Esophagus (tissue), 2 donors: Measurements from ENCODE around the gene P2RY8. TPM values are rescaled to one million over a fixed set of nuclear protein-coding genes. Genes with fewer than 3 reads are reported as not detected.
A peak's percentile ranks its signal among the peaks of the same experiment; 100 is the strongest.

ENCODE experiments used
- H3K27ac ChIP-seq, 2 donors: one replicate each; pipeline ENCODE4 v1.5.1; 2013; ENCODE audit warnings: low read depth in 2 of 2, mild to moderate bottlenecking in 2 of 2, inconsistent platforms in 1 of 2, low read length in 1 of 2, moderate library complexity in 1 of 2
- H3K27me3 ChIP-seq, 2 donors: one replicate each; pipeline ENCODE4 v1.6.1; 2013; ENCODE audit warnings: low read length in 2 of 2, control low read depth in 1 of 2, mild to moderate bottlenecking in 1 of 2; ENCODE audit not compliant: insufficient read depth in 2 of 2, control insufficient read depth in 1 of 2
- H3K36me3 ChIP-seq, 2 donors: one replicate each; pipeline ENCODE4 v1.6.1; 2013; ENCODE audit warnings: low read length in 1 of 2; ENCODE audit not compliant: control insufficient read depth in 2 of 2, insufficient read depth in 2 of 2
- H3K4me1 ChIP-seq, 2 donors: one replicate each; pipeline ENCODE4 v1.6.1; 2013; ENCODE audit warnings: low read length in 1 of 2; ENCODE audit not compliant: control insufficient read depth in 2 of 2, insufficient read depth in 2 of 2
- H3K4me3 ChIP-seq, 2 donors: one replicate each; pipeline ENCODE4 v1.5.1; 2013; ENCODE audit warnings: low read length in 2 of 2, mild to moderate bottlenecking in 2 of 2, low read depth in 1 of 2, moderate library complexity in 1 of 2
- H3K9me3 ChIP-seq, 2 donors: one replicate each; pipeline ENCODE4 v1.6.1; 2013; ENCODE audit warnings: mild to moderate bottlenecking in 2 of 2, low read depth in 1 of 2, low read length in 1 of 2, moderate library complexity in 1 of 2; ENCODE audit not compliant: control insufficient read depth in 2 of 2, insufficient read depth in 1 of 2
- WGBS, 2 donors: extraction: QIAGEN DNeasy Blood & Tissue Kit; methylation state at CpG; one replicate each; pipeline ENCODE4 v1.1.7; 2013; 5-methylcytosine and 5-hydroxymethylcytosine counted together
- polyA plus RNA-seq, 2 donors: library from polyadenylated mRNA; stranded (reverse); fragments of 200-250 nt; gene quantifications; one replicate each; pipeline ENCODE4 v1.2.3, GENCODE V29; 2013
- donor health status: healthy with polysubstance abuse.
- donor health status: Bipolar disorder and iron deficiency.

P2RY8 gene
- polyA plus RNA-seq, 2 donors: 0.24 TPM

DNA sequence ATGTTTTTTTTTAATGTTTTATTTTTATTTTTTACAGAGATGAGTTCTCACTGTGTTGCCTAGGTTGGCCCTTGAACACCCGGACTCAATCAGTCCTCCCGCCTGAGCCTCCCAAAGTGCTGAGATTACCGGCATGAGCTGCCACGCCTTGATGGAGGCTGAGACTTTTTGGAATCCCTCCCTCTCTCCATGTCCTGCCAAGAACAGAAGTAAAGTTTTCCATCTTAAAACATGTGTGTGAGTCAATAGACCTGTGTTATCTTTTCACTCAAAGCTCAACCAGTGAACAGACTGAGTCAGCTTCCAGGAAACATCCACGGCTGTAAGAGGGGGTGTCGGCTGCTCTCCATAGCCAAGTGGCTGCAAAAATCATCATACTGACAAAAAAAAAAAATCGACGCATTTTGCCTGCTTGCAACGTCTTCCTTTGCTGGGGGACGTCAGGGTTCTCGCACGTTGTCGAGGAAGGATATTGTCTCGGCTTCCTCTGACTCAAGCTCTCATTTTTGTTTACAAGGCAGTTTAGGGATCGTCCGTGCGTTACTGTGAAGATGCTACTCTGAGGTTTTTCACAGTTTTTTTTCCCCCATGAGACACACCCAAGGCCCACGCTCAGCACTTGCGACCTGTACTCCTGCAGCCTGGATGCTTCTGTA, 74.3 kb downstream of the P2RY8 start:
- Histone ChIP-seq H3K27me3 (no peaks in the 10 kb centered on the region), H3K4me1 (peaks cover 2 to 5% of the 10 kb centered on the region in 2 donors), H3K27ac (peak overlapping the region in 1 of 2 donors; percentile 15), H3K36me3 (peaks cover 0 to 2% of the 10 kb centered on the region in 2 donors), H3K4me3 (no peak overlapping the region), H3K9me3 (peaks cover 0 to 2% of the 10 kb centered on the region in 2 donors)
- 58 to 59% methylated on average over 19 of the region's 19 CpGs for WGBS, 2 donors

DNA sequence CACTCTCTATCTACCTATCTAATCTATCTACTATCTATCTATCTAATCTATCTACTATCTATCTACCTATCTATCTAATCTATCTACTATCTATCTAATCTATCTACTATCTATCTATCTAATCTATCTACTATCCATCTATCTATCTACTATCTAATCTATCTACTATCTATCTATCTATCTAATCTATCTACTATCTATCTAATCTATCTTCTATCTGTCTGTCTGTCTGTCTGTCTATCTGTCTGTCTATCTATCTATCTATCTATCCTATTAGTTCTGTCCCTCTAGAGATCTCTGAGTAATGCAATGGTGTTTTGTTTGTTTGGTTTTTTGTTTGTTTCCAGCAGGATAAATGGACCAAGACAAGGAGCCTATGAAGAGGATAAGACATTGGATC, 74.9 kb downstream of the P2RY8 start:
- H3K27me3 ChIP-seq: no peaks in the 10 kb centered on the region
- no peak overlapping the region for H3K4me3 ChIP-seq
- peaks cover 2 to 3% of the 10 kb centered on the region in 2 donors for H3K4me1 ChIP-seq
- peaks cover 0 to 2% of the 10 kb centered on the region in 2 donors for H3K36me3 ChIP-seq
- no peak overlapping the region for H3K27ac ChIP-seq
- peaks cover 0 to 4% of the 10 kb centered on the region in 2 donors for H3K9me3 ChIP-seq

DNA sequence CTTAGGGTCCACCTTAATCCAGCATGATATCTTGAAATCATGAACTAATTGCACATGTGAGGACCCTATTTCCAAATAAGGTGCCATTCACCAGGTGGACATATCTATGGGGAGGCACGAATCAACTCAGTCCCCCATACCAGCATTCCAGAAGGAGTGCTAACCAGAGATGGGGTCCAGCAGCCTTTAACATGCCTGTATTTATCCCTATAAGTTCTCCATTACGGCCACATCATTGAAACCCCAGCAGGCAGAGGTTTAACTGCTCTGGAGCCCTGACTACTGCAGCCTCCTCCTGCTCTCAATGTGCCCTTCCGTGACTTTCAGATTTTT, 81.1 kb downstream of the P2RY8 start:
- no peak overlapping the region for H3K27ac ChIP-seq
- no peaks in the 10 kb centered on the region for H3K36me3 ChIP-seq
- H3K27me3 ChIP-seq: no peaks in the 10 kb centered on the region
- H3K4me3 ChIP-seq: no peak overlapping the region
- WGBS, 2 donors: 66 to 77% methylated on average over 3 of the region's 3 CpGs
- peaks cover 0 to 3% of the 10 kb centered on the region in 2 donors for H3K4me1 ChIP-seq
- peaks cover 0 to 2% of the 10 kb centered on the region in 2 donors for H3K9me3 ChIP-seq

DNA sequence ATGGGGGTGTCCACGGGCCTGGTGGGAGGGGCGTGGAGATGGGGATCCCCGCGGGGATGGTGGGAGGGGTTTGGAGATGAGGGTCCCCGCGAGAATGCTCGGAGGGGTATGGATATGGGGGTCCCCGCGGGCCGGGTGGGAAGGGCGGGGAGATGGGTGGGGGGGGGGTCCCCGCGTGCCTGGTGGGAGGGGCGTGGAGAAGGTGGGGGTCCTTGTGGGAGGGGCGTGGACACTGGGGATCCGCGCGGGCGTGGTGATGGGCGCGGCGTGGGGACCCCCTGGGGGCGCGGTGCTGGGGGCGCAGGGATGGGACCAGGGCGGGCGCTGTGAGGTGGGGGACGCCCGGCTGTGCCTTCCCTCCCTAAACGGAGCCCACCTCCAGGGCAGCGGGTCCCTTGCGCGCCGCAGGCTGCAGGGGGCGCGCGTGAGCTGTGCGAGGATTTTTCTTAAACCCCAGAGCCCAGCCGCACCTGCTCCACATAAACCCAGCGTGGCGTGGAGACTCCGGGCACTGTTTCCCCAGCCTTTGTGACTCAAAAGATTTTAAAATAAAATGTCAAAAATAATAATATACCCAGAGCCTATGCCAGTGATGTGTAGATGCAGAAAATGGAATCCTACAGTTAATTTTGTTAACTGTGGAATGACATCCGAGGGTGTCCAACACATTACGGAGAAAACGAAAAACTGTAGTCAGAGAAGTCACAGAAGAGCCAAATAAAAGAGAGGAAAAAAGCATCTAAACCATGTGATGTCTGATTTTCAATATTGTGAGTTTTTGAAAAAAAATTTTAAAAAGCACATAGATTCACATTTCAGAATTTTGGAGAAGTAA, 82.8 kb downstream of the P2RY8 start:
- Histone ChIP-seq H3K27ac (peak overlapping the region; percentile 78 to 79), H3K9me3 (peaks cover 0 to 2% of the 10 kb centered on the region in 2 donors), H3K36me3 (no peaks in the 10 kb centered on the region), H3K4me1 (peaks cover 0 to 3% of the 10 kb centered on the region in 2 donors), H3K4me3 (peak overlapping the region; percentile 39 to 47), H3K27me3 (no peaks in the 10 kb centered on the region)
- WGBS, 2 donors: 2 to 7% methylated on average over 21 to 45 of the region's 45 CpGs

DNA sequence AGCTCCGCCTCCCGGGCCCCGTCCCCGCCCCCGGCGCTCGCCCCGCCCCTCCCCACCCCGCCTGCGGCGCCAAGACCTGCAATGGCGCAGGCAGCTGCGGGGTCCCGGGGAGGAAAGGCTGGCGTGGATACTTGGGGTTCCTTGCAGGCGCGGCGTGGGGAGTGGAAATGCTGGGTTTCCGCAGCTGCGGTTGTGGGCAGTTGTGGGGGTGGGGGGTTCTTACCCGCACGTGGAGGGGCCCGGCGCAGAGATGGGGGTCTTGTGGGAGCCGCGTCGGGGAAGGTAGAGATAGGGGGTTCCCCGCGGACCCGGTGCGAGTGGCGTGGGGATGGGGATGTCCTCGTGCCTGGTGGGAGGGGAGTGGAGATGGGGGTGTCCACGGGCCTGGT, 83.6 kb downstream of the P2RY8 start:
- H3K9me3 ChIP-seq: peaks cover 0 to 2% of the 10 kb centered on the region in 2 donors
- H3K27me3 ChIP-seq: no peaks in the 10 kb centered on the region
- H3K4me3 ChIP-seq: peak overlapping the region; percentile 35 to 69
- H3K4me1 ChIP-seq: peaks cover 0 to 3% of the 10 kb centered on the region in 2 donors
- no peaks in the 10 kb centered on the region for H3K36me3 ChIP-seq
- peak overlapping the region; percentile 88 to 99 for H3K27ac ChIP-seq
- 1% methylated on average over 34 of the region's 34 CpGs for WGBS, 2 donors

DNA sequence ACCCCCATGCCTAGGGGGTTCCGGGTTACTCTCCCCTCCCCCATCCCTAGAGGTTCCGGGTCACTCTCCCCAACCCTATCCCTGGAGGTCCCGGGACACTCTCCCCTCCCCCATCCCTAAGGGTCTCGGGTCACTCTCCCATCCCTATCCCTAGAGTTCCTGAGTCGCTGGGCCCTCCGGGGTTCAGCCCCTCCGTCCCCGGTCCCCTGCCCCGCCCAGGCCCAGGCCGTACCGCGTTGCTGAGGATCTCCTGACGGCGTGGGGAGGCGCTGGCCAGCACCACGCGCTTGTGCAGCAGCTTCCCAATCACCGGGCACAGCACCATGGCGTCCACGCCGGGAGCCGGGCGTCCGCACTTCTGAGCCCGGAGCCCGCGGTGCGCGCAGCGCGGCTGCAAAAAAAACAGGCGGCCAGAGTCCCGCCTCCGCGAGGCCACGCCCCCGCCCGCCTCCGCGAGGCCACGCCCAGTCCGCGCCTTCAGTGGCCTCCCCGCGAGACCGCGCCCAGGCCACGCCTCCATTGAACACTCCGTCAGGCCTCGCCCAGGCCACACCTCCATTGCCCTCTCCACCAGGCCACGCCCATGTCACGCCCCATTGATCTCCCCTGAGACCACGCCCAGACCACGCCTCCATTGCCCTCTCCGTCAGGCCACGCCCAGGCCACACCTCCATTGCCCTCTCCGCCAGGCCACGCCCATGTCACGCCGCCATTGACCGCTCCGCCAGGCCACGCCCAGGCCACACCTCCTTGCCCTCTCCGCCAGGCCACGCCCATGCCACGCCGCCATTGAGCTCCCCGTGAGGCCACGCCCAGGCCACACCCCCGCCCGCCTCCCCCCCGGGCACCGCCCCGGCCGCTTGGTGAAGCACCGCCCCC, 84.2 kb downstream of the P2RY8 start, which contains the start of gene ASMTL:
Gene ASMTL, minus strand, starts transcription at position 394 of the 879 bp plus-strand sequence. Its CDS starts 69 bp downstream, at position 325.
- Histone ChIP-seq H3K27me3 (no peaks in the 10 kb centered on the region), H3K27ac (peak within 1 kb of the TSS; percentile 88 to 99), H3K36me3 (no peaks in the 10 kb centered on the region), H3K9me3 (peaks cover 0 to 3% of the 10 kb centered on the region in 2 donors), H3K4me3 (peak within 1 kb of the TSS; percentile 66 to 76), H3K4me1 (peaks cover 0 to 3% of the 10 kb centered on the region in 2 donors)
- WGBS, 2 donors: 0 to 1% methylated on average over 72 to 76 of the region's 76 CpGs

DNA sequence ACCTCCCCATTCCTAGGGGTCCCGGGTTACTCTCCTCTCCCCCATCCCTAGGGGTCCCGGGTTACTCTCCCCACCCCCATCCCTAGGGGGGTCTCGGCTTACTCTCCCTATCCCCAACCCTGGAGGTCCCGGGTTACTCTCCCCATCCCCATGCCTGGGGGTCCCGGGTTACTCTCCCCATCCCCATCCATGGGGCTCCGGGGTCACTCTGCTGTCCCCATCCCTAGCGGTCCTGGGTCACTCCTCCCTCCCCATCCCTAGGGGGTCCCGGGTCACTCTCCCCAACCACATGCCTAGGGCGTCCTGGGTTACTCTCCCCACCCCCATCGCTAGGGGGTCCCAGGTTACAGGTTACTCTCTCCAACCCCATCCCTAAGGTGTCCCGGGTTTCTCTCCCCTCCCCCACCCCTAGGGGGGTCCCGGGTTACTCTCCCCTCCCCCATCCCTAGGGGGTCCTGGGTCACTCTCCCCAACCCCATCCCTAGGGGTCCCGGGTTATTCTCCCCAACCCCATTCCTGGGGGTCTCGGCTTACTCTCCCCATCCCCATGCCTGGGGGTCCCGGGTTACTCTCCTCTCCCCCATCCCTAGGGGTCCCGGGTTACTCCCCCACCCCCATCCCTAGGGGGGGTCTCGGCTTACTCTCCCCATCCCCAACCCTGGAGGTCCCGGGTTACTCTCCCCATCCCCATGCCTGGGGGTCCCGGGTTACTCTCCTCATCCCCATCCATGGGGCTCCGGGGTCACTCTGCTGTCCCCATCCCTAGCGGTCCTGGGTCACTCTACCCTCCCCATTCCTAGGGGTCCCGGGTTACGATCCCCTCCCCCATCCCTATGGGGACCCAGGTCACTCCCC, 85.1 kb downstream of the P2RY8 start:
- peaks cover 0 to 3% of the 10 kb centered on the region in 2 donors for H3K4me1 ChIP-seq
- H3K27me3 ChIP-seq: no peaks in the 10 kb centered on the region
- 20 to 29% methylated on average over 22 to 23 of the region's 23 CpGs for WGBS, 2 donors
- peaks cover 0 to 2% of the 10 kb centered on the region in 2 donors for H3K9me3 ChIP-seq
- peak overlapping the region in 1 of 2 donors; percentile 84 for H3K27ac ChIP-seq
- H3K4me3 ChIP-seq: peak overlapping the region; percentile 66 to 76
- H3K36me3 ChIP-seq: no peaks in the 10 kb centered on the region

DNA sequence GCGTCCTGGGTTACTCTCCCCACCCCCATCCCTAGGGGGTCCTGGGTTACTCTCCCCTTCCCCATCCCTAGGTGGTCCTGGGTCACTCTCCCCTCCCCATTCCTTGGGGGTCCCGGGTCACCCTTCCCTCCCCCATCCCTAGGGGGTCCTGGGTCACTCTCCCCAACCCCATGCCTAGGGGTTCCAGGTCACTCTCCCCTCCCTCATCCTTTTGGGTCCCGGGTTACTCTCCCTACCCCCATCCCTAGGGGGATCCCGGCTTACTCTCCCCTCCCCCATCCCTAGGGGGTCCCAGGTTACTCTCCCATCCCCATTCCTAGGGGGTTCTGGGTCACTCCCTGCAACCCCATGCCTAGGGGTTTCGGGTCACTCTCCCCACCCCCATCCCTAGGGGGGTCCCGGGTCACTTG, 85.7 kb downstream of the P2RY8 start:
- 83 to 90% methylated on average over 6 of the region's 6 CpGs for WGBS, 2 donors
- Histone ChIP-seq H3K27ac (no peak overlapping the region), H3K9me3 (peaks cover 0 to 2% of the 10 kb centered on the region in 2 donors), H3K36me3 (no peaks in the 10 kb centered on the region), H3K27me3 (no peaks in the 10 kb centered on the region), H3K4me1 (peaks cover 0 to 3% of the 10 kb centered on the region in 2 donors), H3K4me3 (no peak overlapping the region)
